ENCODE results near the gene TAS2R41. TPM values are rescaled to one million over a fixed set of nuclear protein-coding genes. Genes with fewer than 3 reads are reported as not detected.
"Not testable (repeated sequence)": the region's sequence is repeated elsewhere in the genome, so short reads cannot be mapped to it uniquely, and the experiment has no call there.

TAS2R41 gene
- total RNA-seq, 1 donor from 2014 or later = not detected

DNA sequence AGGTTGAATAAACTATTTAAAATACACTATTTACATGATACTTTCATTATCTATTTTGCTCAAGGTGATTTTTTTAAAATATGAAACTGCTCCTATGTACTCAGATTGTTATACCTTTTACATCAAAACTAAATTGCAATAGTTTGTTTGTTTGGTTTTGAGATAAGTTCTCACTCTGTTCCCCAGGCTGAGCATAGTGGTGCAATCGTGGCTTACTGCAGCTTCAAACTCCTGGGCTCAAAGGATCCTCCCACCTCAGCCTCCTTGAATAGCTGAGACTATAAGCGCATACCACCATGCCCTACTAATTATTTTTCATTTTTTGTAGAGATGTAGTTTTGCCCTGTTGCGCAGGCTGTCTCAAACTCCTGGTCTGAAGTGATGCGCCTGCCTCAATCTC is 21.7 kb upstream of the TAS2R41 start:
- no peak for DNase-seq (ENCODE audit: low read depth, low spot score)

DNA sequence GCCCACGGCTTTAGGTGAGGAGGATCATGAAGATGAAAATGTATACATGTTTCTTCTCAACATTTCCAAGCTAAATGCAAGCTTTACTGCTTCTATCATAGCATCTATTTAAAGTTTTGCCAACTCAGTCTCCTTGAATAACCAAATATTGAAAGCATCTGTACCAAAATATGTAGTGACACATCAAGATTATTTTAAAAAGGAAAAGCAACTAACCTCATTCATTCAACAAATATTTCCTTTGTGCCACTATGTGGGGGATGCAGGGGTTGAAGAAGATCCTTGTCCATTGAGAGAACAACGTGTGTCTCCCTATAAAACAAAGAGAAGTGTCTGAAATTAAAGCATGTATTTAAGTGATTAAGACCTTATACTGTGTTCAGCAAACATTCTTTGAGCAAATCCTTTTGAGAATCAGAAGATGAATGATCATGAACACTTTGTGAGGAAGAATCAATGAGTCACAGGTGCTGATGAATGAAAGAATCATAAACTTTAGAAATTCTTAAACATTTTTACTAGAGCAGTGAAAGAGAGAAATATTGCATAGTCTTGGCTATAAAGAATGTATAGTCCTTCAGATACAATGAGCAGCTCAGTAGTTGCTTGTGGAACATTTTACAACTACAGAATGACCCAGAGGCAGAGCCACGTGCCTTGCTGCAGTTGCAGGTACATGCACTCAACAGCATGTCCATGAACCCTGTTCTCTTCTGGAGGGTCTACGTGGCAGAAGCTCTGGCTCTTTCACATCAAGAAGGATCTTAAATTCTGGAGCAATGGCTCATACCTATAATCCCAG is 20.5 kb upstream of the TAS2R41 start:
- DNase-seq (ENCODE audit: low read depth, low spot score) = no peak

DNA sequence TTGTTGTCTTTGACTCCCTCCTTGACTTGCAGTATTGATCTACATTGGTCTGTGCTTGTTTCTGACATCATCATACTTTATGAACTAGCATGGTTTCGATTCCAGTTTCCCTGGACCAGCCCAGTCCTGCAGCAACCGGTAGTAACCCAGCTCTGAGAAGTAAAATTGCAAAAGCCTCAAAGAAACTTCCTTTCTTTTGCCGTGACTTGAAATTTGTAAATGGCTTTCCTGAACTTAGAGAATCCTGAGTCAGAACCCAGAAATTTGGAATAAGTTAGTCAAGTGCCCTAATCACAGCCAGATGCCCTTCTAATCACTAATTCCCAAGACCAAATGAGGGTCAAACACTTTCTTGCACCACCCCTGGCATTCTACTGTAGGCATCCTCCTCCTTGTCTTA is 19.4 kb upstream of the TAS2R41 start:
- DNase-seq (ENCODE audit: low read depth, low spot score) = no peak

DNA sequence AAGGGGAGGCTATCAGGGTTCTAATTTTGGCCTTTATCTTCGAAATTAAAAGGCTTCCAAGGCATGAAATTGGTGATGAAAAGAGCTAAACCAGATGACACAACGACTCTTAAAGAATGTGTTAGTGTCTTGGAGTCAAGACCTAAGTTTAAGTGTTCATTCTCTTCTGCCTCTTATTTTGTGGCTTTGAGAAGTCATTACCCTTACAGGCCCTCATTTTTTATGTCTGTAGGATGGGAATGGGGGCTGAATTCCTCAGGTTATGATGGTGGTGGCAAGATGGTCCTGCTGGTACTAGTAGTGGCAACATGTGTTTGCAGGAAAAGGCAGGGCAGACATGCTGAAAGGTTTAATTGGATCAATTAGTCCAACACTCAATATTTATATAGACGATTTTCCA is 19.0 kb upstream of the TAS2R41 start:
- DNase-seq (ENCODE audit: low read depth, low spot score) = no peak

DNA sequence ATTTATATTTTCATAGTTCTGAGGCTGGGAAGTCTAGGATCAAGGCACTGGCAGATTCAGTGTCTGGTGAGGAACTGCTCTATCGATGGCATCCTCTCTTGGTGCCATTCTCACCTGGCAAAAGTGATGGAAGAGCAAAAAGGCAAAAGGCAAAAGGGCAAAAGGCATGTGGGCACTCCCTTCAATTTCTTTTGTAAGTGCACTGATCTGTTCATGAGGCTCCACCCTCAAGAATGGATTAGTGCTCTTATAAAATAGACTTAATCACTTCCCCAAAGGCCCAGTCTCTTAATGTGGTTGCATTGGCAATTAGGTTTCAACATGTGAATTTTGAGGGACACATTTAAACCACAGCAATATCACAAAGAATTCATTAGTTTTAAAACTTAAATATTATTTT is 18.3 kb upstream of the TAS2R41 start:
- DNase-seq (ENCODE audit: low read depth, low spot score) = no peak

DNA sequence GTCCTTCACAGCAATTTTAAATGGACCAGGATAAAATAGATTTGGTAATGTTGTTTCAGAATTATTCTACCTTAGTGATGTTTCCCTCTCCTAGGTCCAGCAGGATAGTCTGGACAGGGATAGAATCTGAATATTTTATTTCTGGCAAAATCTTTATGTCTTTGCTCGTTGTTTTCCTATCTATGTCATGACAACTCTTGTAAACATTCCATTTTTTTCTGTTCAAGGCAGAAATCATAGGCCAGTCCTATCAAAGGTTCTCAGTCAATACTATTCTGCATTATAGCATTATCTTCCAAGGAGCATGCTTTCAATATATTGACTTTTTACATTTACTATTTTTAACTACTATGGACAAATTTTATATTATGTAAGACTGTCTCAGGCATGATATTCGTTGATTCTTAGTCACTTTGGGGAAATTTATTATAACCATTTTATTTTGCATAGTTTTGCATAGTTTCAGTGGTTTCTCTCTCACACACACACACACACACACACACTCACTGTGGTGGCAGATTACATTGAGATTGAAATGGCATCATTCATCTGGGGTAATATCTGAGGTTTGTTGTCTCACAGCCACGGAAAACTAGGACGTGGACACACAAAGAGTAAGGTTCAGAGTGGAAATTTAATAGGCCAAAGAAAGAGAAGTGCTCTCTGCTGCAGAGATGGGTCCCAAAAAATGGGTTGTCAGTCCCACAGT is 17.2 kb upstream of the TAS2R41 start:
- DNase-seq (ENCODE audit: low read depth, low spot score) = no peak

DNA sequence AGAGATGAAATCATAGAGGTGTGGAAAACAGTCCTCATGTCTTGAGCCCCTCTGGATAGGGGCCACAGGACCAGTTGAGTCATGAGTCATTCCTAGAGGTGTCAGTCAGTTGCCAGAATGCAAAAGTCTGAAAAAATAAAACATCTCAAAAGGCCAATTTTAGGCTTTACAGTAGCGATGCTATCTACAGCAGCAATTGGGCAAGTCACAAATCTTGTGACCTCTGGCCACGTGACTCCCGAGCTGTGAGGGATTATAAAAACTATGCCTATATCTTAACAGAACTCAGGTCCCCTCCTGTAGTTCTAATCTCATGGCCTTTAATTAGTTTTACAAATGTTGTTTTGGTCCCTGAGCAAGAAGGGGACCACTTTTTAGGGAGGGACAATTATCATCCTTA is 15.6 kb upstream of the TAS2R41 start:
- no peak for DNase-seq (ENCODE audit: low read depth, low spot score)

DNA sequence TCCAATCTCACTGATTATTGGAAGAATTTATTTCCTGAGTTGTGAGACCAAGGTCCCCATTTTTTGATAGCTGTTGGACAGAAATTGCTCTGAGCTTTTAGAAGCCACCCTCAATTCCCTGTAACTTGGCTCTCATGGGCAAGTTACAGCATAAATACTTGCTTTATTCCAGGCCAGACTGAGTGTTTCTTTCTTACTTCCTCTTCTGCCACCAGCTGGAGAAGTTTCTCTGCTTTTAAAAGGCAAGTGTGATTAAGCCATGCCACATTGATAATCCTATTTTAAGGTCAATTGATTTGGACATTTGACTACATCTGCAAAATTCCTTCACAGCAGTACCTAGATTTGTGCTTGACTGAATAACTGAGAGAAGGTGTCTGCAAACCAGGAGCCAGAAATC is 14.1 kb upstream of the TAS2R41 start:
- no peak for DNase-seq (ENCODE audit: low read depth, low spot score)

DNA sequence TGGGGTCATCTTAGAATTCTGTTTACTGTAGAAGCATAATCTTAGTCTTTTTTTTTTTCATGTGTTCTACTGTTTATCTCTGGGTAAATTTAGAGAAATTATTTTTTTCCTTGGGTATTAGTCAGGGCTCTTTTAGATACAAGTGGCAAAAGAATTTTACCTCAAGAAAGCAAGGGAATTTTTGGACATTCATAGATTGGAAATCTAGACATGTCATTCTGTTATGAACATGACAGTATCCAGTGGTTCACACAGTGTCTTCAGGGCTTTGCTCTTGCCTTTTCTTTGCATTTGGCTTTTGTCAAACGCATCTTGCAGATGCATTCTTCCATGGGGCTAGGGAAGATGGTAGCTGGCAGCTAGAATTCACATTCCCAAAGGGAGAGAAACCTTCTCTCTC is 13.7 kb upstream of the TAS2R41 start:
- DNase-seq (ENCODE audit: low read depth, low spot score) = no peak

DNA sequence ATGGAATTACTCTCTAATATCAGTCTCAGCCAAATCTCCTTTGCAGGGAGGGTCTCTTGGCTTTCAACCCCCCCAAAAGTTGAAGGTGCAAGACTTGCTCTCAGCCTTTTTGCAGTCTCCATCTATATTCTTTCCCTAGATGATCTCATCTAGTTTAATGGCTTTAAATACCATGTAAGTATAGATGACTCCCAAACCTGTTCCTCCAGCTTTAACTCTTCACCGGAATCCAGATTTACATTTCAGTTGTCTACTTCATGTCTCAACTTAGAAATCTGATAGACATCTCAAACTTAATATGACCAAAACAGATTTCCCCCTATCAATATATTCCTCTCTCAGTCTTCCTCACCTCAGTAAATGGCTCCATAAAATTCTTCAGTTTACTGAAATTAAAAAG is 9.9 kb upstream of the TAS2R41 start:
- DNase-seq (ENCODE audit: low read depth, low spot score) = no peak

DNA sequence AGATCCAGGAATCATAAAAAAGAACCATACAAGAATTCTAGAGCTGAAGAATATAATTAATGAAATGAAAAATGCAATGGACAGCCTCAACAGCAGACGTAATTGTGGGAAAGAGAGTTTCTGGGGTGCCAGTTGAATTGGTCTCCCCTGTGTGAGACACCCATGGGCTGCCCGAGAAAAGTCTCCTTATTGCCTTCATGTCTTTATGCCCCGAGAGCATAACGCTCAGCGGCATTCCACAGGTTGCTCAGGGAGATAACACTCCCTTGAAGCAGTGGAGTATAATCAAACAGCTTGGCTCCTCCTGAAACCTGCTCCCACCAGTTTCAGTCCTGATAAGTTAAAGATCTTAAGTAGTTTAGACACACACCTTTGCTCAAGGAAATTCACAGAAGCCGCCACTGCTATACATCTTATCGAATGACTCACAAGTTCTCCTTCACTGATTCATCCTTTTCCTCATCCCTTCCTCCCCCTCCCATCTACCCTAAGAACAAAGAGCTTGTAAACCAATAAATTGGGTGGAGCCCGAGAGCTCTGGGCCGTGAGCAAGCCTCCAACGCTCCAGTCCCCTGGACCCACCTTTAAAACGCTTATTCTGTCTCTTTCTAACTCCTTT is 5.5 kb upstream of the TAS2R41 start:
- DNase-seq (ENCODE audit: low read depth, low spot score) = not testable (repeated sequence)

DNA sequence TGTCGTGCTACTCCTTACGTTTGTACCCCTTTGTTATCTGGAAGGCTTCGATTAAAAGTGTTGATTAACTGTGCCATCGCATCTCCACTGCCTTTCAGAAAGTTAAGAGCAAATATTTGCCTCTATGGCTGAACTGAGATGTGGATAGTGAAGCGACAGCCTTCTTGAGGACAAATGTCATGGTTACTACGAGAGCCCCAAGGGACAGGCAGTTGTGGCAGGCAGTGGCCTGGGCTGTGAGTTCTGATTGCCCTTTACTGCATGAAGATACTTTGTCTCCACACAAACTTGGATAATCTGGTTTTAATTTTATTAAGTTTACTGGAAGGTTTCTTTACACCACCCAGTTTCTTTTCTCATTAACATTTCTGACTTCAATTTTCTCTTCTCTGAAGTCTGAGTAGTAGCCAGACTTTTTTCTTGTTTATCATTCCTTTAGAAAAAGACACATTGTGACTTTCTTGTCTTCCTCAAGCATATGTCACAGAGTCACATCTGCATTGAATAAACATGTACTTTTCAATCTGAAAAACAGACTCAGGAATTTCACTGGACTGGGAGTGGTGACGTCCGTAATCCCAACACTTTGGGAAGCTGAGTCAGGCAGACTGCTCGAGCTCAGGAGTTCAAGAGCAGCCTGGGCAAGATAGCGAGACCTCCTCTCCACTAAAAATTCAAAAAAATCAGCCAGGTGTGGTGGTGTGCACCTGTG is 1.5 kb downstream of the TAS2R41 start:
- no peak for DNase-seq (ENCODE audit: low read depth, low spot score)

DNA sequence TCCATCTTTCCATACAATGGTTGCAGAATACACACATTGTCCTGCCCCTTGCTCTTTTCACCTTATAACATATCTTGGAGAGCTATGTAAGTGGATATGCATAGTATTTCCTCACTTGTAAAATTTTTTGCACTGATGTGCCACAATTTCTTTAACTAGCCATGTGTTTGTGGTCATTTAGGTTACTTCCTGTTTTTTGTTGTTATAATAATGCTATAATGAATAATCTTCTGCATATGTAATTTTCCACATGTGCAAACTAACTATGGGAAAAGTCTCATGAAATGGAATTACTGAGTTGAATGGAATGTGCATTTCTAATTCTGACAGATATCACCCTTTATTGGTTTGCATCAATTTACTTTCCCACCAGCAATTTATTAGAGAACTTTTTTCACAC is 2.8 kb downstream of the TAS2R41 start:
- no peak for DNase-seq (ENCODE audit: low read depth, low spot score)

DNA sequence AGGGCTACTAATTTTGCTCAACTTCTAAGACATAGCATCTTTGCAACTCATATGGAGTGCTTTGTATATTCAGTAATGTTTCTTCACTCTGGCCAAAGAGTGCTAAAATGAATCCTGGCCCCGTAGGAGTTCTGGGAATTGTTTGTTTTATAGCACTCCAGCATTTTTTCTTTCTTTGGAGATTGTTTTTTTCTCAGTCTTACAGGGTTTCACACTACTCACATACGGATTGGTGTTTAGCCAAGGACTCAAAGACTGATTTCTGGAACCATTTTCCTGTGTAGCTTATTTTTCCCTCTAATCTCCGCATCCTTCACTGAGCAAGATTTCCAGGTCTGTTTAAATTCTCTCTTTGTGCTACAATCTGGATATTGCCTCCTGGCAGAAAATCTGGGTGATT is 6.4 kb downstream of the TAS2R41 start:
- DNase-seq (ENCODE audit: low read depth, low spot score) = no peak

DNA sequence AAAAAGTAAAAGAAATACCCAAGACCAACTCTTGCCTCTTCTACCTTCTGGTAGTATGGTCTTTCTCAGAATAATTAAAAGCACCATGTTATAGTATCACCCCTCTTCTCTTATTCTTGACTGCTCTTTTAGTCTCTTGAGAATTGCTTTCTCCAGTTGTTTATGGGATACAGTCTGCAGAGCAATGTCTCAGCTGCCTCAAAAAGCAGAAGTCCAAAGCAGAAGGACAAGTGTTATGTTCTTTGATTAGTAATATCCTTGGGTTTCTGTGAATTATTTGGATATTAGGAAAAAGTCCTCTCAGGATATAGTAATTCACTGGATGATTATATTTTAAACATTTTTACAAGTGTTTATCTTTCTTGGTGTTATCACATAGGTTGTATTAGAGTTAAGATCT is 7.4 kb downstream of the TAS2R41 start:
- DNase-seq (ENCODE audit: low read depth, low spot score) = no peak

DNA sequence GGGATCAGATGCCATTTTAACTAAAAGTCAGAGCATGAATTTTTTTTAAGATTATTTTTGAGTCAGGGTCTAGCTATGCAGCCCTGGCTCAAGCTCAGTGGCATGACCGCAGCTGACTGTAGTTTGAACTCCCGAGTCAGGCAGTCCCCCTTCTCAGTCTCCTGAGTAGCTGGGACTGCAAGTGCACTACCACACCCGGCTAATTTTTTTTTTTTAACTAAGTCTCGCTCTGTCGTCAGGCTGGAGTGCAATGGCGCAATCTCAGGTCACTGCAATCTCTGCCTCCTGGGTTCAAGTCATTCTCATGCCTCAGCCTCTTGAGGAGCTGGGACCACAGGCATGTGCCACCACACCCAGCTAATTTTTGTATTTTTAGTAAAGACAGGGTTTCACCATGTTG is 7.8 kb downstream of the TAS2R41 start:
- no peak for DNase-seq (ENCODE audit: low read depth, low spot score)

DNA sequence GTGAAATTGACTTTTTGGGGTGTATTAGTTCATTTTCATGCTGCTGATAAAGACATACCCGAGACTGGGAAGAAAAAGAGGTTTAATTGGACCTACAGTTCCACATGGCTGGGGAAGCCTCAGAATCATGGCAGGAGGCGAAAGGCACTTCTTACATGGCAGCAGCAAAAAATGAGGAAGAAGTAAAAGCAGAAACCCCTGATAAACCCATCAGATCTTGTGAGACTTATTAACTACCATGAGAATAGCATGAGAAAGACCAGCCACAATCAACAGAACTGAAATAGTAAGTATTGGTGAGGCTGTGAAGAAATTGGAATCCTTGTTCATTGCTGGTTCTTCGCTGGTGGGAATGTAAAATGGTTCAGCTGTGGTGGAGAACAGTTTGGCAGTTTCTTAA is 8.6 kb downstream of the TAS2R41 start:
- DNase-seq (ENCODE audit: low read depth, low spot score) = not testable (repeated sequence)

DNA sequence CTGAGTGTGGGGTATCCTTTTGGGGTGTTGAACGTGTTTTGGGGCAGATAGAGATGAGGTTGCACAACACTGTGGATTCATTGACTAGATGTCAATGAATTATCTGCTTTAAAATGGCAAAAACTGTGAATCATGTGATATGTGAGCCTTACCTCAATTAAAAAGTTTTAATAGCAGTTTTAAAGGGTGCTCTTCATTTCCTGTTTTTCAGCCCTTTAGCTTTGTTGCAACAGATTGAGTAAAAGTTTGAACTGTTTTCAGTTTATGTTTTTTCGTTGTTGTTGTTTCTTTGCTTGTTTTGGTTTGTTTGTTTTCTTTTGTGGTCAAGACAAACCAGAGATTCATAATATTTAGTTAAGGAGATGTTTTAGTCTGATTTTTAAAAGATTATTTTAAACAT is 9.4 kb downstream of the TAS2R41 start:
- no peak for DNase-seq (ENCODE audit: low read depth, low spot score)

DNA sequence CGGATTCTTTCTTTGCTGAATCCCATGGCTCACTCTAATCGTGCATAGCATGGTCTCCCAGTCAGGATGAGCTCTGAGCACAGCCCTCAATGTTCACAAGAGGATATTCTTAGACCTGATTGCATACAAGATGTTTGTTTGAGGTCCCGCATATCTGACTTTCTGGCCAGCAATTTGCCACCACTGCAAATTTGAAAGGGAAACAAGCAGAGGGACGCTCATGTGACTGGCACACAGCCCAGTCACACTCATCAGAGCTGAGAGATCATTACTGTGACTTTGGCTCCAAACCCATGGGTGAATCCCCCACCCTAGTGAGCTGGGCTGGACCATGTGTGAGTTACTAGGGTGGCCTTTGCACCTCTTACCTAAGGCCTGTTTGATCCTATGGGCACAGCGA is 9.9 kb downstream of the TAS2R41 start:
- no peak for DNase-seq (ENCODE audit: low read depth, low spot score)

DNA sequence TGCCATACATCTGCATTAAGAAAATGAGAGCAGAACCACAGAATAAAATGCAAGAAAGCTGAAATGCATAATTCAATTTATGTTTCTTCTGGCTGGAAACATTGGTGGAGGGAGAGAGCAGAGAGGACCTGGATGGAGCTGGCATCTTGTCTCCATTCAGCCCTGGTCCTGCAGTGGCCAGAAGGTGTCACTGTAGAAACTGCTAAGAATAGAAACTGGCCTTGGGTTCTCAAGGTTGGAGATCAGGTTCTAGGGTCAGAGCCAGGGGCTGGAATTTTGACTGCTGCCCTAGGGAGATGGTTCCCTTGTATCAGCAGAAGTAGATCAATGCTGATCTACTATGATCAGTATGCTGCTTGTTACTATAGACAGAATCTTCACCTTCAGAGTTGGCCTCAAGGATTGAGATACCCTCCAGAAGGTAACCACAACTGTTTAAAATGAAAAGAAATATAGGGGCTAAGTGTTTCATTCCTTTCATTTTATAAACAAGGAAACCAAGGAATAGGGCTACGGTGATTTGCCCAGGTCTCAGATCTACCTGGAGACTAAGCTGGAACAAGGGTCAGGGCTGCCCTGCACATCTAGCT is 13.1 kb downstream of the TAS2R41 start:
- no peak for DNase-seq (ENCODE audit: low read depth, low spot score)

DNA sequence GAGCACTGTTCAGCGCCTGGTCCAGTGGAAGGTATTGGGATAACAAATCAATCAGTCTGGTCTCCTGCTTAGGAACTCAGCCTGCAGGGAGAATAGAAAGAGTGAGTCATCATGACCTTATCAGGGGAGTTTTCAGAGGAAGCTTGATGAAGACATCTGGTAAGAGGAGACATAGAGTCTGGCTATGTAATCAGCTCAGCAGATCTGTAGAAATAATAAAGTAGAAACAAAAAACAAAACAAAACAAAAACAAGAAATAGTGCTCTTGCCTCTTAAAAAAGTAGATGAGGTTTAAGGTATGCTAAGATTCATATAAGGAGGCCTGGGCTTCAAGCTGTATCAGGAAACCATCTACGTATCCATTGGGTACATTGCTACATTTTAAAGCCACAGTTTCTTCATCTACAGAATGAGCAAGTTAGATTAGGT is 14.4 kb downstream of the TAS2R41 start:
- peak; percentile 90 for DNase-seq (ENCODE audit: low read depth, low spot score)

All from pulmonary artery endothelial cell (primary cell).